Osteoblast (primary cell): ENCODE results near the gene NXN. TPM values are rescaled to one million over a fixed set of nuclear protein-coding genes. Genes with fewer than 3 reads are reported as not detected.

Experiments
- DNase-seq: peaks from one replicate; pipeline ENCODE4 v3.0.0; 2011; ENCODE audit warnings: low spot score, mixed read lengths; ENCODE audit not compliant: insufficient read length; ENCODE audit errors: missing footprints
- H2AFZ ChIP-seq: 2 replicates; pipeline ENCODE4 v1.6.0; 2011; ENCODE audit warnings: mild to moderate bottlenecking, low read length
- H3K27ac ChIP-seq: 2 replicates; pipeline ENCODE4 v1.5.1; 2011; ENCODE audit warnings: mild to moderate bottlenecking, low read depth, low read length, moderate library complexity
- H3K27me3 ChIP-seq: 2 replicates; pipeline ENCODE4 v1.6.0; 2012; ENCODE audit warnings: mild to moderate bottlenecking, control low read depth, inconsistent platforms, low read length, moderate library complexity; ENCODE audit not compliant: insufficient read depth
- H3K36me3 ChIP-seq: 2 replicates; pipeline ENCODE4 v1.5.1; 2011; ENCODE audit warnings: mild to moderate bottlenecking, low read length, control low read depth, moderate library complexity; ENCODE audit not compliant: insufficient read depth
- H3K4me1 ChIP-seq: 2 replicates; pipeline ENCODE4 v1.5.1; 2011; ENCODE audit warnings: mild to moderate bottlenecking, low read length, control low read depth, moderate library complexity; ENCODE audit not compliant: insufficient read depth
- H3K4me2 ChIP-seq: 2 replicates; pipeline ENCODE4 v1.6.0; 2011; ENCODE audit warnings: mild to moderate bottlenecking, low read length; ENCODE audit not compliant: insufficient read depth
- H3K4me3 ChIP-seq: fragments of 200-600 bp; sonication (generic); 3 replicates; pipeline ENCODE4 v1.5.1; 2012; ENCODE audit warnings: mild to moderate bottlenecking, low read length, inconsistent platforms; ENCODE audit not compliant: insufficient read depth
- H3K79me2 ChIP-seq: 2 replicates; pipeline ENCODE4 v1.6.0; 2012; ENCODE audit warnings: mild to moderate bottlenecking, low read length, control low read depth, inconsistent platforms; ENCODE audit not compliant: insufficient read depth
- H3K9me3 ChIP-seq: 2 replicates; pipeline ENCODE4 v1.5.1; 2011; ENCODE audit warnings: low read depth, low read length, control low read depth
- H4K20me1 ChIP-seq: 2 replicates; pipeline ENCODE4 v1.6.0; 2012; ENCODE audit warnings: mild to moderate bottlenecking, low read length, control low read depth; ENCODE audit not compliant: insufficient read depth
- CTCF ChIP-seq: IDR thresholded peaks from 2 replicates; pipeline ENCODE4 v1.5.1; 2011; ENCODE audit warnings: mild to moderate bottlenecking, low read depth, low read length, moderate library complexity; ENCODE audit errors: extremely low read depth
- total RNA-seq: library from RNA; depleted of rRNA; stranded (reverse); fragments of >200 nt; gene quantifications from 2 replicates; pipeline ENCODE4 v1.2.3, GENCODE V29; 2012

NXN gene
- total RNA-seq, 1 donor: 68.8 TPM

- Histone ChIP-seq H3K79me2 (no peaks in the 10 kb centered on the region), H2AFZ (no peak overlapping the region), H4K20me1 (peaks cover 9% of the 10 kb centered on the region), H3K4me2 (no peak overlapping the region), H3K9me3 (no peaks in the 10 kb centered on the region), H3K27ac (no peak overlapping the region), H3K36me3 (peaks cover 4% of the 10 kb centered on the region), H3K4me3 (no peak overlapping the region), H3K27me3 (no peaks in the 10 kb centered on the region), H3K4me1 (no peaks in the 10 kb centered on the region)
- TF ChIP-seq CTCF: no peak
- DNase-seq: peak; percentile 76
Observed at GRCh38 chr17:802481-802880, 177.1 kb downstream of the NXN start.

GRCh38 chr17:801660-802059, 177.9 kb downstream of the NXN start:
- H3K36me3 ChIP-seq: peaks cover 8% of the 10 kb centered on the region
- no peak overlapping the region for H3K4me3 ChIP-seq
- no peaks in the 10 kb centered on the region for H3K79me2 ChIP-seq
- no peak for TF ChIP-seq CTCF
- no peak overlapping the region for H3K4me2 ChIP-seq
- peak; percentile 61 for DNase-seq
- H4K20me1 ChIP-seq: peaks cover 9% of the 10 kb centered on the region
- no peaks in the 10 kb centered on the region for H3K27me3 ChIP-seq
- H2AFZ ChIP-seq: no peak overlapping the region
- no peaks in the 10 kb centered on the region for H3K4me1 ChIP-seq
- H3K27ac ChIP-seq: no peak overlapping the region
- no peaks in the 10 kb centered on the region for H3K9me3 ChIP-seq

GRCh38 chr17:800446-801242, 178.9 kb downstream of the NXN start:
- Histone ChIP-seq H3K36me3 (peaks cover 8% of the 10 kb centered on the region), H3K4me1 (no peaks in the 10 kb centered on the region), H3K27me3 (no peaks in the 10 kb centered on the region), H3K9me3 (no peaks in the 10 kb centered on the region), H2AFZ (no peak overlapping the region), H3K79me2 (no peaks in the 10 kb centered on the region), H3K4me3 (no peak overlapping the region), H4K20me1 (peaks cover 9% of the 10 kb centered on the region), H3K4me2 (no peak overlapping the region), H3K27ac (no peak overlapping the region)
- DNase-seq: peak; percentile 84
- TF ChIP-seq CTCF: no peak

GRCh38 chr17:799261-799660, 180.3 kb downstream of the NXN start:
- H3K27me3 ChIP-seq: no peaks in the 10 kb centered on the region
- H3K4me1 ChIP-seq: peaks cover 3% of the 10 kb centered on the region
- no peak overlapping the region for H2AFZ ChIP-seq
- no peak for DNase-seq
- H3K4me2 ChIP-seq: no peak overlapping the region
- no peaks in the 10 kb centered on the region for H3K79me2 ChIP-seq
- peaks cover 8% of the 10 kb centered on the region for H3K36me3 ChIP-seq
- no peaks in the 10 kb centered on the region for H3K9me3 ChIP-seq
- no peak for TF ChIP-seq CTCF
- no peak overlapping the region for H3K27ac ChIP-seq
- no peak overlapping the region for H3K4me3 ChIP-seq
- H4K20me1 ChIP-seq: peaks cover 9% of the 10 kb centered on the region
